SU-DHL-6 (cell line): ENCODE measurements around the gene GUK1.

ENCODE experiments used
- H2AFZ ChIP-seq: fragments of 200-600 bp; sonication (generic); 2 replicates; pipeline ENCODE4 v1.6.1; 2014; ENCODE audit warnings: low read depth, mild to moderate bottlenecking, moderate library complexity, mixed read lengths, antibody characterized with exemption, low read length; ENCODE audit not compliant: severe bottlenecking
- H3F3A ChIP-seq: fragments of 200-600 bp; shearing (Covaris generic); 2 replicates; pipeline ENCODE4 v1.6.0; 2016; ENCODE audit warnings: antibody characterized with exemption, mild to moderate bottlenecking; ENCODE audit not compliant: insufficient read depth
- H3K27ac ChIP-seq: fragments of 200-600 bp; sonication (generic); 2 replicates; pipeline ENCODE4 v1.5.1; 2016; ENCODE audit warnings: low read depth, mild to moderate bottlenecking, low read length, moderate library complexity, mixed read lengths
- H3K27me3 ChIP-seq: fragments of 200-600 bp; sonication (generic), shearing (Covaris generic); 2 replicates; pipeline ENCODE4 v1.6.0; 2014; ENCODE audit warnings: mild to moderate bottlenecking, low read length
- H3K36me3 ChIP-seq: fragments of 200-600 bp; sonication (generic); 2 replicates; pipeline ENCODE4 v1.6.1; 2014; ENCODE audit warnings: mild to moderate bottlenecking, low read length, mixed read lengths
- H3K4me2 ChIP-seq: fragments of 300-600, 200-600 bp; shearing (Covaris generic), sonication (generic); 2 replicates; pipeline ENCODE4 v1.6.0; 2014; ENCODE audit warnings: low read length, low read depth, mild to moderate bottlenecking; ENCODE audit not compliant: poor library complexity, severe bottlenecking
- H3K4me3 ChIP-seq: fragments of 200-600 bp; sonication (generic); 2 replicates; pipeline ENCODE4 v1.5.1; 2014; ENCODE audit warnings: antibody characterized with exemption, low read length, mild to moderate bottlenecking, mixed read lengths; ENCODE audit not compliant: insufficient read depth, poor library complexity, severe bottlenecking
- H3K79me2 ChIP-seq: fragments of 200-600 bp; sonication (generic); 2 replicates; pipeline ENCODE4 v1.6.1; 2014; ENCODE audit warnings: mild to moderate bottlenecking, low read length, moderate library complexity; ENCODE audit not compliant: insufficient read depth
- H3K9ac ChIP-seq: fragments of 200-600 bp; sonication (generic); 2 replicates; pipeline ENCODE4 v1.7.0; 2014; ENCODE audit warnings: mild to moderate bottlenecking, low read length
- H3K9me2 ChIP-seq: fragments of 200-600 bp; sonication (generic); replicated peaks from 2 replicates; pipeline ENCODE4 v1.6.1; 2014; ENCODE audit warnings: low read length; ENCODE audit not compliant: insufficient read depth
- H3K9me3 ChIP-seq: fragments of 200-600 bp; sonication (generic); 2 replicates; pipeline ENCODE4 v1.6.1; 2014; ENCODE audit warnings: low read length, mixed read lengths; ENCODE audit not compliant: insufficient read depth
- H4K20me1 ChIP-seq: fragments of 200-600 bp; sonication (generic); 2 replicates; pipeline ENCODE4 v1.6.1; 2014; ENCODE audit warnings: low read depth, mild to moderate bottlenecking, antibody characterized with exemption, low read length, moderate library complexity, mixed read lengths
- CTCF ChIP-seq: fragments of 200-600 bp; sonication (generic); IDR thresholded peaks from one replicate; pipeline ENCODE4 v1.5.1; 2017; ENCODE audit warnings: antibody characterized with exemption, mild to moderate bottlenecking, low read length, moderate library complexity; ENCODE audit not compliant: insufficient read depth, poor library complexity, severe bottlenecking
- EZH2phosphoT487 ChIP-seq: fragments of 200-600 bp; sonication (generic), shearing (Covaris generic); conservative IDR thresholded peaks from 2 replicates; pipeline ENCODE4 v1.6.1; 2018; ENCODE audit warnings: mild to moderate bottlenecking, antibody characterized with exemption, low read length, moderate library complexity, mixed read lengths

The GUK1 gene

GRCh38 chr1:228156515-228156881 lies 16.4 kb downstream of the GUK1 start:
- H3K9me2 ChIP-seq = no peaks in the 10 kb centered on the region
- H3K27me3 ChIP-seq = no peaks in the 10 kb centered on the region
- H3K4me2 ChIP-seq = no peak overlapping the region
- H3K4me3 ChIP-seq = no peak overlapping the region
- H3F3A ChIP-seq = no peaks in the 10 kb centered on the region
- H3K9me3 ChIP-seq = no peaks in the 10 kb centered on the region
- no peaks in the 10 kb centered on the region; the same call in 1 of the 2 replicates for H4K20me1 ChIP-seq
- no peak overlapping the region for H3K9ac ChIP-seq
- TF ChIP-seq CTCF (no peak), EZH2phosphoT487 (no peak)
- H3K27ac ChIP-seq = no peak overlapping the region
- H3K36me3 ChIP-seq = no peaks in the 10 kb centered on the region
- no peaks in the 10 kb centered on the region for H3K79me2 ChIP-seq
- H2AFZ ChIP-seq = no peak overlapping the region

- TF ChIP-seq EZH2phosphoT487 = no peak
- no peak for TF ChIP-seq CTCF
- Histone ChIP-seq H3K79me2 (no peaks in the 10 kb centered on the region), H2AFZ (no peak overlapping the region), H3K9me2 (no peaks in the 10 kb centered on the region), H3K4me3 (no peak overlapping the region), H3F3A (no peaks in the 10 kb centered on the region), H3K36me3 (no peaks in the 10 kb centered on the region), H4K20me1 (no peaks in the 10 kb centered on the region), H3K9me3 (no peaks in the 10 kb centered on the region), H3K4me2 (no peak overlapping the region), H3K27ac (no peak overlapping the region), H3K9ac (no peak overlapping the region), H3K27me3 (no peaks in the 10 kb centered on the region)
Measured at GRCh38 chr1:228156941-228157728, 17.1 kb downstream of the GUK1 start.

GRCh38 chr1:228157729-228158126 lies 17.6 kb downstream of the GUK1 start:
- no peak overlapping the region for H3K27ac ChIP-seq
- no peaks in the 10 kb centered on the region for H3K79me2 ChIP-seq
- no peak overlapping the region for H3K9ac ChIP-seq
- no peak overlapping the region for H2AFZ ChIP-seq
- H3K4me2 ChIP-seq = no peak overlapping the region
- no peaks in the 10 kb centered on the region for H3F3A ChIP-seq
- no peaks in the 10 kb centered on the region for H4K20me1 ChIP-seq
- no peaks in the 10 kb centered on the region for H3K9me2 ChIP-seq
- TF ChIP-seq EZH2phosphoT487 (no peak), CTCF (no peak)
- H3K36me3 ChIP-seq = no peaks in the 10 kb centered on the region
- H3K9me3 ChIP-seq = no peaks in the 10 kb centered on the region
- H3K27me3 ChIP-seq = no peaks in the 10 kb centered on the region
- H3K4me3 ChIP-seq = no peak overlapping the region
